Measurements from ENCODE around the gene PDE9A. TPM values are rescaled to one million over a fixed set of nuclear protein-coding genes. Genes with fewer than 3 reads are reported as not detected.

PDE9A gene
- total RNA-seq, 1 experiment from 2014 or later = 44.8 TPM

DNA sequence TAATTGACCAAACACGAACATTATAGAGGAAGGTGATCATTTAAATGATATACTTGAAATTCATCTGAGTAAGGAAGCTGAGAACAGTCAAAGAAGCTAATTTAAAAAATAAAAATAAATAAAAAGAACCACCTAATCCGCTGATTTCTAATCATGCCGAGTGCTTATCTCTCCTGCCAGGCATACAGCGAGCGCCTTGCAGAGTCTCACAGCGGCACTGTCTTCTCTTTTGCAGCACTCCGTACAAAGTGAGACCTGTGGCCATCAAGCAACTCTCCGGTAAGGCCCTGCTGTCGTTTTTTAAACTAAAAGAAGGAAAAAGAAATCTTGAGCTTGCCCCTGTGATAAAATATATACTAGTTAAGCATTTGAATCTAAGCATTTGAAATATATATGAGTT, 45.3 kb downstream of the PDE9A start (continued):
- TF ChIP-seq, protein P1, sequence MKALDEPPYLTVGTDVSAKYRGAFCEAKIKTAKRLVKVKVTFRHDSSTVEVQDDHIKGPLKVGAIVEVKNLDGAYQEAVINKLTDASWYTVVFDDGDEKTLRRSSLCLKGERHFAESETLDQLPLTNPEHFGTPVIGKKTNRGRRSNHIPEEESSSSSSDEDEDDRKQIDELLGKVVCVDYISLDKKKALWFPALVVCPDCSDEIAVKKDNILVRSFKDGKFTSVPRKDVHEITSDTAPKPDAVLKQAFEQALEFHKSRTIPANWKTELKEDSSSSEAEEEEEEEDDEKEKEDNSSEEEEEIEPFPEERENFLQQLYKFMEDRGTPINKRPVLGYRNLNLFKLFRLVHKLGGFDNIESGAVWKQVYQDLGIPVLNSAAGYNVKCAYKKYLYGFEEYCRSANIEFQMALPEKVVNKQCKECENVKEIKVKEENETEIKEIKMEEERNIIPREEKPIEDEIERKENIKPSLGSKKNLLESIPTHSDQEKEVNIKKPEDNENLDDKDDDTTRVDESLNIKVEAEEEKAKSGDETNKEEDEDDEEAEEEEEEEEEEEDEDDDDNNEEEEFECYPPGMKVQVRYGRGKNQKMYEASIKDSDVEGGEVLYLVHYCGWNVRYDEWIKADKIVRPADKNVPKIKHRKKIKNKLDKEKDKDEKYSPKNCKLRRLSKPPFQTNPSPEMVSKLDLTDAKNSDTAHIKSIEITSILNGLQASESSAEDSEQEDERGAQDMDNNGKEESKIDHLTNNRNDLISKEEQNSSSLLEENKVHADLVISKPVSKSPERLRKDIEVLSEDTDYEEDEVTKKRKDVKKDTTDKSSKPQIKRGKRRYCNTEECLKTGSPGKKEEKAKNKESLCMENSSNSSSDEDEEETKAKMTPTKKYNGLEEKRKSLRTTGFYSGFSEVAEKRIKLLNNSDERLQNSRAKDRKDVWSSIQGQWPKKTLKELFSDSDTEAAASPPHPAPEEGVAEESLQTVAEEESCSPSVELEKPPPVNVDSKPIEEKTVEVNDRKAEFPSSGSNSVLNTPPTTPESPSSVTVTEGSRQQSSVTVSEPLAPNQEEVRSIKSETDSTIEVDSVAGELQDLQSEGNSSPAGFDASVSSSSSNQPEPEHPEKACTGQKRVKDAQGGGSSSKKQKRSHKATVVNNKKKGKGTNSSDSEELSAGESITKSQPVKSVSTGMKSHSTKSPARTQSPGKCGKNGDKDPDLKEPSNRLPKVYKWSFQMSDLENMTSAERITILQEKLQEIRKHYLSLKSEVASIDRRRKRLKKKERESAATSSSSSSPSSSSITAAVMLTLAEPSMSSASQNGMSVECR (CRISPR knock-in tag; IDR thresholded peaks at IDR 0.05; ENCODE audit: borderline replicate concordance) = no peak
- no peak for TF ChIP-seq ZNF416 (CRISPR knock-in tag; IDR thresholded peaks at IDR 0.05)
- no peak for TF ChIP-seq ATF1 (CRISPR knock-in tag; IDR thresholded peaks at IDR 0.05)
- TF ChIP-seq ZNF423 (CRISPR knock-in tag; IDR thresholded peaks at IDR 0.05) = no peak
- TF ChIP-seq, protein P2, sequence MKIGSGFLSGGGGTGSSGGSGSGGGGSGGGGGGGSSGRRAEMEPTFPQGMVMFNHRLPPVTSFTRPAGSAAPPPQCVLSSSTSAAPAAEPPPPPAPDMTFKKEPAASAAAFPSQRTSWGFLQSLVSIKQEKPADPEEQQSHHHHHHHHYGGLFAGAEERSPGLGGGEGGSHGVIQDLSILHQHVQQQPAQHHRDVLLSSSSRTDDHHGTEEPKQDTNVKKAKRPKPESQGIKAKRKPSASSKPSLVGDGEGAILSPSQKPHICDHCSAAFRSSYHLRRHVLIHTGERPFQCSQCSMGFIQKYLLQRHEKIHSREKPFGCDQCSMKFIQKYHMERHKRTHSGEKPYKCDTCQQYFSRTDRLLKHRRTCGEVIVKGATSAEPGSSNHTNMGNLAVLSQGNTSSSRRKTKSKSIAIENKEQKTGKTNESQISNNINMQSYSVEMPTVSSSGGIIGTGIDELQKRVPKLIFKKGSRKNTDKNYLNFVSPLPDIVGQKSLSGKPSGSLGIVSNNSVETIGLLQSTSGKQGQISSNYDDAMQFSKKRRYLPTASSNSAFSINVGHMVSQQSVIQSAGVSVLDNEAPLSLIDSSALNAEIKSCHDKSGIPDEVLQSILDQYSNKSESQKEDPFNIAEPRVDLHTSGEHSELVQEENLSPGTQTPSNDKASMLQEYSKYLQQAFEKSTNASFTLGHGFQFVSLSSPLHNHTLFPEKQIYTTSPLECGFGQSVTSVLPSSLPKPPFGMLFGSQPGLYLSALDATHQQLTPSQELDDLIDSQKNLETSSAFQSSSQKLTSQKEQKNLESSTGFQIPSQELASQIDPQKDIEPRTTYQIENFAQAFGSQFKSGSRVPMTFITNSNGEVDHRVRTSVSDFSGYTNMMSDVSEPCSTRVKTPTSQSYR (CRISPR knock-in tag; IDR thresholded peaks at IDR 0.05) = no peak
- no peak for TF ChIP-seq FOXJ3 (CRISPR knock-in tag; IDR thresholded peaks at IDR 0.05; ENCODE audit: borderline replicate concordance)
- no peak for TF ChIP-seq SOX15 (CRISPR knock-in tag; IDR thresholded peaks at IDR 0.05)

DNA sequence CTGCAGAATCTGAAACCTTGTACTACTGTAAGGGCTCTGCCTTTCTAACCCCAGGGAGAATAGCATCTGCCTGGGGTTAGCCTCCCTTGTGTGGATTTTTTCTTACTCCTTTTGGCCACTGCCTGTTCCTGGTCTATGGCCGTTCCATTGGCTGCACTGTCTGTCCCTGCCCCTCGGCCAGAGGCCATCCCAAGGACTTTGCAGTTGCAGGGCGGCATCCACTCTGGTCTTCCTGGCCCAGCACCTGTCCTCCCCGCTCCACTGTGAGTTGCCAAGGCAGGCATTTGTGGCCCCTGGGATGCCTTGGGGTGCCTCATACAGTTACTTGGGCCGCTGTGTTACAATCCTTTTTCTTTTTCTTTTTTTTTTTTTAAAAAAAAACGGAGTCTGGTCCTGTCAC, 45.8 kb downstream of the PDE9A start:
- Mint-ChIP-seq H3K4me1 (peaks cover 10% of the 10 kb centered on the region), H3K27ac (no peak overlapping the region), H3K36me3 (peaks cover 46% of the 10 kb centered on the region), H3K9me3 (peaks cover 8% of the 10 kb centered on the region), H3K4me3 (no peak overlapping the region), H3K27me3 (ENCODE audit: low read depth) (no peaks in the 10 kb centered on the region)
- CTCF ChIA-PET = no interaction called here
- TF ChIP-seq CBFB (CRISPR knock-in tag; IDR thresholded peaks at IDR 0.05; ENCODE audit: low read depth) = no peak
- no peak for ATAC-seq
- POLR2A ChIA-PET = no interaction called here
- DNase-seq (ENCODE audit: low spot score) = no peak

DNA sequence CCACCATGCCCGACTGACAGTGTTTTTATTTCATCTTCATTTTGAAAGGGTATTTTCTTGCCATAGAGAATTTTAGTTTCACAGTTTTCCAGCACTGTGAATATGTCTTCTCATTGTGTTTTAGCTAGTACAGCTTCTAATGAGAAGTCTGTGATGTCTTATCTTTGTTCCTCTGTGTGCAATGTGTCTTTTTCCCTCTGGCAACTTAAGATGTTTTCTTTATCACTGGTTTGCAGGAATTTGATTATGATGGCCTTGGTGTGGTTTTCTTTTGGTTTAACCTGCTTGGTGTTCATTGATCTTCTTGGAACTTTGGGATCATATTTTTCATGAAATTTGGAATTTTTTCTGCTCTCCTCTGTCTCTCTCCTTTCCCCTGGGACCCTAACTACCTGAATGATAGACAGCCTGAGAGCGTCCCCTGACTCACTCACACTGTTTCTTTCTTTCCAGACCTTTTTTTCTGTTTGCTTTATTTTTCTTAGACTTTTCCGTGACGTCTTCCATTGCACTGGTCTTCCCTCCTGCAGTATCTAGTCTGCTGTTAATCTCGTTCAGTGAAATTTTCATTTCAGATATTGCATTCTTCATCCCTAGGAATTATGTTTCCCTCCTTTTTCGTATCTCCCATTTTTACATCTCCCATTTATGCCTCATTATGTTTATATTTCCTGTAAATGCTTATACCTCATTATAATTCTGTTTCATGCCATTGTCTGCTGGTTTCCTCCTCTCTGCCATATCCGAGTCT, 48.5 kb downstream of the PDE9A start:
- no peak for ATAC-seq
- Mint-ChIP-seq H3K4me3 (no peak overlapping the region), H3K9me3 (peaks cover 8% of the 10 kb centered on the region), H3K4me1 (peaks cover 16% of the 10 kb centered on the region), H3K27ac (no peak overlapping the region), H3K27me3 (ENCODE audit: low read depth) (no peaks in the 10 kb centered on the region), H3K36me3 (peaks cover 33% of the 10 kb centered on the region)
- TF ChIP-seq, protein P3, sequence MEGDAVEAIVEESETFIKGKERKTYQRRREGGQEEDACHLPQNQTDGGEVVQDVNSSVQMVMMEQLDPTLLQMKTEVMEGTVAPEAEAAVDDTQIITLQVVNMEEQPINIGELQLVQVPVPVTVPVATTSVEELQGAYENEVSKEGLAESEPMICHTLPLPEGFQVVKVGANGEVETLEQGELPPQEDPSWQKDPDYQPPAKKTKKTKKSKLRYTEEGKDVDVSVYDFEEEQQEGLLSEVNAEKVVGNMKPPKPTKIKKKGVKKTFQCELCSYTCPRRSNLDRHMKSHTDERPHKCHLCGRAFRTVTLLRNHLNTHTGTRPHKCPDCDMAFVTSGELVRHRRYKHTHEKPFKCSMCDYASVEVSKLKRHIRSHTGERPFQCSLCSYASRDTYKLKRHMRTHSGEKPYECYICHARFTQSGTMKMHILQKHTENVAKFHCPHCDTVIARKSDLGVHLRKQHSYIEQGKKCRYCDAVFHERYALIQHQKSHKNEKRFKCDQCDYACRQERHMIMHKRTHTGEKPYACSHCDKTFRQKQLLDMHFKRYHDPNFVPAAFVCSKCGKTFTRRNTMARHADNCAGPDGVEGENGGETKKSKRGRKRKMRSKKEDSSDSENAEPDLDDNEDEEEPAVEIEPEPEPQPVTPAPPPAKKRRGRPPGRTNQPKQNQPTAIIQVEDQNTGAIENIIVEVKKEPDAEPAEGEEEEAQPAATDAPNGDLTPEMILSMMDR (IDR thresholded peaks at IDR 0.05) = no peak
- TF ChIP-seq ZNF317 (CRISPR knock-in tag; IDR thresholded peaks at IDR 0.05; ENCODE audit: borderline replicate concordance, low read depth) = peak; percentile 88
- no peak for DNase-seq (ENCODE audit: low spot score)
- ChIA-PET CTCF (no interaction called here), POLR2A (no interaction called here)

DNA sequence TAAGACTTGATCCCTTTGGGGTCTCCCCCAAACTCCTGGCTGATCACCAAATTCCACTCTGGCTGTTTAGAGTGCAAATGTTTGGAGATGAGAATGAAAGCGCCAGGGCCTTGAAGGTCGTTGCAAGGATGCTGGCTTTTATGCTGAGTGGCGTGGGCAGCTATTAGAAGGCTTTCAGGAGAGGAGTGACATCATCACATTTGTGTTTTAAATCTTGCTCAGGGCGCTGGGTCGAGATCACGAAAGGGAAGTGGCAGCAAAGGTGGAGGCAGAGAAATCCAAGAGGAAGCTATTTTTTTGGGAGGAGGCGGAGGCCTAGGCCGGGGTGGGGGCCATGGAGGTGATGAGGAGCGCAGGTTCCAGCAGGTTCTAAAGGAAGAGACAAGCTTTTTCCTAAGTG, 49.3 kb downstream of the PDE9A start:
- Mint-ChIP-seq H3K27me3 (ENCODE audit: low read depth) (no peaks in the 10 kb centered on the region), H3K9me3 (peaks cover 8% of the 10 kb centered on the region), H3K36me3 (peaks cover 28% of the 10 kb centered on the region), H3K27ac (peak overlapping the region; percentile 73), H3K4me1 (peaks cover 25% of the 10 kb centered on the region), H3K4me3 (no peak overlapping the region)
- no peak for TF ChIP-seq ZNF121 (CRISPR knock-in tag; IDR thresholded peaks at IDR 0.05)
- no peak for TF ChIP-seq ZNF416 (CRISPR knock-in tag; IDR thresholded peaks at IDR 0.05)
- TF ChIP-seq, protein P4, sequence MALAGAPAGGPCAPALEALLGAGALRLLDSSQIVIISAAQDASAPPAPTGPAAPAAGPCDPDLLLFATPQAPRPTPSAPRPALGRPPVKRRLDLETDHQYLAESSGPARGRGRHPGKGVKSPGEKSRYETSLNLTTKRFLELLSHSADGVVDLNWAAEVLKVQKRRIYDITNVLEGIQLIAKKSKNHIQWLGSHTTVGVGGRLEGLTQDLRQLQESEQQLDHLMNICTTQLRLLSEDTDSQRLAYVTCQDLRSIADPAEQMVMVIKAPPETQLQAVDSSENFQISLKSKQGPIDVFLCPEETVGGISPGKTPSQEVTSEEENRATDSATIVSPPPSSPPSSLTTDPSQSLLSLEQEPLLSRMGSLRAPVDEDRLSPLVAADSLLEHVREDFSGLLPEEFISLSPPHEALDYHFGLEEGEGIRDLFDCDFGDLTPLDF (CRISPR knock-in tag; IDR thresholded peaks at IDR 0.05) = no peak
- TF ChIP-seq, protein P5, sequence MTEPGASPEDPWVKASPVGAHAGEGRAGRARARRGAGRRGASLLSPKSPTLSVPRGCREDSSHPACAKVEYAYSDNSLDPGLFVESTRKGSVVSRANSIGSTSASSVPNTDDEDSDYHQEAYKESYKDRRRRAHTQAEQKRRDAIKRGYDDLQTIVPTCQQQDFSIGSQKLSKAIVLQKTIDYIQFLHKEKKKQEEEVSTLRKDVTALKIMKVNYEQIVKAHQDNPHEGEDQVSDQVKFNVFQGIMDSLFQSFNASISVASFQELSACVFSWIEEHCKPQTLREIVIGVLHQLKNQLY (CRISPR knock-in tag; IDR thresholded peaks at IDR 0.05) = no peak
- TF ChIP-seq, protein P6, sequence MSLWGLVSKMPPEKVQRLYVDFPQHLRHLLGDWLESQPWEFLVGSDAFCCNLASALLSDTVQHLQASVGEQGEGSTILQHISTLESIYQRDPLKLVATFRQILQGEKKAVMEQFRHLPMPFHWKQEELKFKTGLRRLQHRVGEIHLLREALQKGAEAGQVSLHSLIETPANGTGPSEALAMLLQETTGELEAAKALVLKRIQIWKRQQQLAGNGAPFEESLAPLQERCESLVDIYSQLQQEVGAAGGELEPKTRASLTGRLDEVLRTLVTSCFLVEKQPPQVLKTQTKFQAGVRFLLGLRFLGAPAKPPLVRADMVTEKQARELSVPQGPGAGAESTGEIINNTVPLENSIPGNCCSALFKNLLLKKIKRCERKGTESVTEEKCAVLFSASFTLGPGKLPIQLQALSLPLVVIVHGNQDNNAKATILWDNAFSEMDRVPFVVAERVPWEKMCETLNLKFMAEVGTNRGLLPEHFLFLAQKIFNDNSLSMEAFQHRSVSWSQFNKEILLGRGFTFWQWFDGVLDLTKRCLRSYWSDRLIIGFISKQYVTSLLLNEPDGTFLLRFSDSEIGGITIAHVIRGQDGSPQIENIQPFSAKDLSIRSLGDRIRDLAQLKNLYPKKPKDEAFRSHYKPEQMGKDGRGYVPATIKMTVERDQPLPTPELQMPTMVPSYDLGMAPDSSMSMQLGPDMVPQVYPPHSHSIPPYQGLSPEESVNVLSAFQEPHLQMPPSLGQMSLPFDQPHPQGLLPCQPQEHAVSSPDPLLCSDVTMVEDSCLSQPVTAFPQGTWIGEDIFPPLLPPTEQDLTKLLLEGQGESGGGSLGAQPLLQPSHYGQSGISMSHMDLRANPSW (CRISPR knock-in tag; conservative IDR thresholded peaks at IDR 0.05; ENCODE audit: low read depth) = no peak
- ChIA-PET CTCF (no interaction called here), POLR2A (no interaction called here)
- DNase-seq (ENCODE audit: low spot score) (no peak), ATAC-seq (no peak)

Data from WTC11 (cell line).